NCI-H2171 (cell line): ENCODE data around the gene CYB561D1.

ENCODE experiments used
- DNase-seq: peaks from one replicate; lab custom pipeline; 2025; lab: John Stamatoyannopoulos, UW

CYB561D1 gene

GRCh38 chr1:109481646-109482045 lies 12.2 kb upstream of the CYB561D1 start:
- DNase-seq, result no peak

GRCh38 chr1:109482242-109482641 lies 11.7 kb upstream of the CYB561D1 start:
- DNase-seq, result no peak

- DNase-seq, result peak; percentile 74
Observed at GRCh38 chr1:109482791-109483671, 10.9 kb upstream of the CYB561D1 start.

- peak; percentile 86 for DNase-seq
Observed at GRCh38 chr1:109483672-109484518, 10.0 kb upstream of the CYB561D1 start, which contains the start of gene ATXN7L2. ATXN7L2 (plus strand) TSS chr1:109483905; CDS start chr1:109483954, 49 bp downstream.

- no peak for DNase-seq
Observed at GRCh38 chr1:109484519-109484975, 9.3 kb upstream of the CYB561D1 start.

GRCh38 chr1:109485001-109485400 lies 8.9 kb upstream of the CYB561D1 start:
- DNase-seq, result no peak

GRCh38 chr1:109487261-109487660 lies 6.6 kb upstream of the CYB561D1 start:
- DNase-seq, result no peak

GRCh38 chr1:109488201-109488600 lies 5.7 kb upstream of the CYB561D1 start:
- DNase-seq, result no peak

GRCh38 chr1:109488696-109489095 lies 5.2 kb upstream of the CYB561D1 start:
- no peak for DNase-seq

- peak; percentile 15 for DNase-seq
Observed at GRCh38 chr1:109490029-109490933, 3.6 kb upstream of the CYB561D1 start.

- no peak for DNase-seq
Observed at GRCh38 chr1:109490934-109491302, 3.0 kb upstream of the CYB561D1 start.

GRCh38 chr1:109491372-109491771 lies 2.5 kb upstream of the CYB561D1 start:
- DNase-seq, result no peak

- DNase-seq, result no peak
Observed at GRCh38 chr1:109492779-109493178, 1.1 kb upstream of the CYB561D1 start.

GRCh38 chr1:109493227-109493626 lies 667 bp upstream of the CYB561D1 start:
- no peak for DNase-seq

GRCh38 chr1:109495738-109496137 lies 1.8 kb downstream of the CYB561D1 start:
- DNase-seq, result no peak

- no peak for DNase-seq
Observed at GRCh38 chr1:109497449-109498160, 3.7 kb downstream of the CYB561D1 start.

- DNase-seq, result peak; percentile 88
Observed at GRCh38 chr1:109498161-109498801, 4.4 kb downstream of the CYB561D1 start.

- no peak for DNase-seq
Observed at GRCh38 chr1:109499081-109499480, 5.2 kb downstream of the CYB561D1 start.

- DNase-seq, result no peak
Observed at GRCh38 chr1:109499661-109500536, 6.0 kb downstream of the CYB561D1 start.
